Smooth muscle cell (in vitro differentiated cells): ENCODE results near the gene FAM180B. TPM values are rescaled to one million over a fixed set of nuclear protein-coding genes. Genes with fewer than 3 reads are reported as not detected.

Experiments used
- DNase-seq: peaks from one replicate; lab custom pipeline; 2025; ENCODE audit not compliant: unreplicated experiment; lab: John Stamatoyannopoulos, UW
- H2AFZ ChIP-seq: fragments of 200-600 bp; sonication (generic); 2 replicates; pipeline ENCODE4 v1.6.0; 2016; ENCODE audit warnings: antibody characterized with exemption, low read depth, mild to moderate bottlenecking
- H3F3A ChIP-seq: fragments of 200-600 bp; sonication (generic); 2 replicates; pipeline ENCODE4 v1.6.0; 2017; ENCODE audit warnings: antibody characterized with exemption, low read depth
- H3K27ac ChIP-seq: fragments of 200-600 bp; sonication (generic); 2 replicates; pipeline ENCODE4 v1.5.1; 2016; ENCODE audit warnings: low read depth, mild to moderate bottlenecking
- H3K27me3 ChIP-seq: fragments of 200-600 bp; sonication (generic); 2 replicates; pipeline ENCODE4 v1.6.1; 2016; ENCODE audit warnings: low read depth, mild to moderate bottlenecking
- H3K36me3 ChIP-seq: fragments of 200-600 bp; sonication (generic); 2 replicates; pipeline ENCODE4 v1.5.1; 2016; ENCODE audit warnings: low read depth
- H3K4me1 ChIP-seq: fragments of 200-600 bp; sonication (generic); 2 replicates; pipeline ENCODE4 v1.5.1; 2016; ENCODE audit warnings: low read depth
- H3K4me2 ChIP-seq: fragments of 200-600 bp; sonication (generic); 2 replicates; pipeline ENCODE4 v1.6.0; 2016; ENCODE audit warnings: mild to moderate bottlenecking
- H3K4me3 ChIP-seq: fragments of 200-600 bp; sonication (generic); 2 replicates; pipeline ENCODE4 v1.5.1; 2016; ENCODE audit warnings: mild to moderate bottlenecking
- H3K79me2 ChIP-seq: fragments of 200-600 bp; sonication (generic); 2 replicates; pipeline ENCODE4 v1.6.0; 2016; ENCODE audit warnings: low read depth, mild to moderate bottlenecking
- H3K9ac ChIP-seq: fragments of 200-600 bp; sonication (generic); 2 replicates; pipeline ENCODE4 v1.6.0; 2016; ENCODE audit warnings: low read depth
- H3K9me3 ChIP-seq: fragments of 200-600 bp; sonication (generic); replicated peaks from 2 replicates; pipeline ENCODE4 v1.5.1; 2016; ENCODE audit warnings: low read depth
- H4K20me1 ChIP-seq: fragments of 200-600 bp; sonication (generic); 2 replicates; pipeline ENCODE4 v1.6.0; 2016; ENCODE audit warnings: low read depth
- CTCF ChIP-seq: fragments of 200-600 bp; sonication (generic); IDR thresholded peaks from 2 replicates; pipeline ENCODE4 v1.5.1; 2017; ENCODE audit warnings: borderline replicate concordance, mild to moderate bottlenecking, antibody characterized with exemption; ENCODE audit not compliant: insufficient read depth, poor library complexity, severe bottlenecking
- WGBS: methylation state at CpG from one replicate; pipeline ENCODE4 v1.1.7; 2016; ENCODE audit warnings: low lambda C conversion rate; 5-methylcytosine and 5-hydroxymethylcytosine counted together
- polyA plus RNA-seq: library from polyadenylated mRNA; unstranded; fragments of >200 nt; fragmentation: Nextera tagmentation; extraction: Ambion mirVana; gene quantifications from 2 replicates; pipeline ENCODE4 v1.2.1, GENCODE V29; 2016
- total RNA-seq: library from RNA; depleted of rRNA; stranded (reverse); fragments of >200 nt; gene quantifications from 2 replicates; pipeline ENCODE4 v1.2.3, GENCODE V29; 2014

Gene FAM180B
- total and polyA plus RNA-seq, 2 experiments from 2014 or later: not detected

- DNase-seq: no peak
- no peak overlapping the region for H3K9ac ChIP-seq
- H3K4me3 ChIP-seq: no peak overlapping the region
- no peaks in the 10 kb centered on the region for H3K9me3 ChIP-seq
- peaks cover 3% of the 10 kb centered on the region for H4K20me1 ChIP-seq
- H2AFZ ChIP-seq: no peak overlapping the region
- H3K27me3 ChIP-seq: no peaks in the 10 kb centered on the region
- no peaks in the 10 kb centered on the region for H3K79me2 ChIP-seq
- H3F3A ChIP-seq: peaks cover 6% of the 10 kb centered on the region
- WGBS: 67% methylated on average over 3 of the region's 3 CpGs
- no peaks in the 10 kb centered on the region for H3K36me3 ChIP-seq
- no peak overlapping the region for H3K4me2 ChIP-seq
- TF ChIP-seq CTCF: no peak
- H3K4me1 ChIP-seq: peaks cover 8% of the 10 kb centered on the region
- H3K27ac ChIP-seq: no peak overlapping the region
Measured at GRCh38 chr11:47605921-47606320, 19.4 kb downstream of the FAM180B start.

- WGBS: 19% methylated on average over 5 of the region's 5 CpGs
- Histone ChIP-seq H3K27me3 (no peaks in the 10 kb centered on the region), H3K4me3 (no peak overlapping the region), H3F3A (peaks cover 6% of the 10 kb centered on the region), H3K4me1 (peaks cover 8% of the 10 kb centered on the region), H2AFZ (no peak overlapping the region), H3K9ac (no peak overlapping the region), H4K20me1 (peaks cover 3% of the 10 kb centered on the region), H3K36me3 (no peaks in the 10 kb centered on the region), H3K9me3 (no peaks in the 10 kb centered on the region), H3K79me2 (no peaks in the 10 kb centered on the region), H3K27ac (peak overlapping the region; percentile 17), H3K4me2 (peak overlapping the region; percentile 54)
- DNase-seq: no peak
- no peak for TF ChIP-seq CTCF
Measured at GRCh38 chr11:47606731-47607130, 20.3 kb downstream of the FAM180B start.

GRCh38 chr11:47607380-47607779 lies 20.9 kb downstream of the FAM180B start:
- H3K36me3 ChIP-seq: no peaks in the 10 kb centered on the region
- 41% methylated on average over 7 of the region's 7 CpGs for WGBS
- H3K27me3 ChIP-seq: no peaks in the 10 kb centered on the region
- H2AFZ ChIP-seq: no peak overlapping the region
- no peaks in the 10 kb centered on the region for H3K79me2 ChIP-seq
- H3K9me3 ChIP-seq: no peaks in the 10 kb centered on the region
- peaks cover 8% of the 10 kb centered on the region for H3K4me1 ChIP-seq
- peak; percentile 17 for DNase-seq
- H3K27ac ChIP-seq: peak overlapping the region; percentile 52
- TF ChIP-seq CTCF: no peak
- peaks cover 6% of the 10 kb centered on the region for H3F3A ChIP-seq
- no peak overlapping the region for H3K4me3 ChIP-seq
- peak overlapping the region; percentile 54 for H3K4me2 ChIP-seq
- peaks cover 3% of the 10 kb centered on the region for H4K20me1 ChIP-seq
- H3K9ac ChIP-seq: no peak overlapping the region

- peaks cover 8% of the 10 kb centered on the region for H3K4me1 ChIP-seq
- no peak overlapping the region for H3K27ac ChIP-seq
- peaks cover 6% of the 10 kb centered on the region for H3F3A ChIP-seq
- peaks cover 3% of the 10 kb centered on the region for H4K20me1 ChIP-seq
- DNase-seq: no peak
- no peak overlapping the region for H2AFZ ChIP-seq
- no peaks in the 10 kb centered on the region for H3K79me2 ChIP-seq
- no peaks in the 10 kb centered on the region for H3K9me3 ChIP-seq
- no peaks in the 10 kb centered on the region for H3K36me3 ChIP-seq
- no peaks in the 10 kb centered on the region for H3K27me3 ChIP-seq
- WGBS: 63% methylated on average over 3 of the region's 3 CpGs
- TF ChIP-seq CTCF: no peak
- no peak overlapping the region for H3K4me2 ChIP-seq
- no peak overlapping the region for H3K9ac ChIP-seq
- H3K4me3 ChIP-seq: no peak overlapping the region
Measured at GRCh38 chr11:47609675-47610074, 23.2 kb downstream of the FAM180B start.
